A172 (cell line): ENCODE data around the gene GTF2IRD2. TPM values are rescaled to one million over a fixed set of nuclear protein-coding genes. Genes with fewer than 3 reads are reported as not detected.
"Not testable (repeated sequence)": the region's sequence is repeated elsewhere in the genome, so short reads cannot be mapped to it uniquely, and the experiment has no call there.

Experiments used
- DNase-seq: peaks from one replicate; pipeline ENCODE4 v3.0.0-alpha.2; 2015; ENCODE audit warnings: low spot score
- total RNA-seq: library from RNA; depleted of rRNA; stranded (reverse); fragments of >200 nt; shearing (Covaris generic); gene quantifications from 2 replicates; pipeline ENCODE4 v1.2.3, GENCODE V29; 2014; rRNA removed

Gene GTF2IRD2
- 31.9 and 38.4 TPM in 2 replicates for total RNA-seq

- DNase-seq: peak; percentile 4
Measured at GRCh38 chr7:74850833-74851721, at the start of gene GTF2IRD2. TSS of gene GTF2IRD2 (minus strand) at chr7:74851605. CDS start at chr7:74836378, 15,227 bp downstream.

DNA sequence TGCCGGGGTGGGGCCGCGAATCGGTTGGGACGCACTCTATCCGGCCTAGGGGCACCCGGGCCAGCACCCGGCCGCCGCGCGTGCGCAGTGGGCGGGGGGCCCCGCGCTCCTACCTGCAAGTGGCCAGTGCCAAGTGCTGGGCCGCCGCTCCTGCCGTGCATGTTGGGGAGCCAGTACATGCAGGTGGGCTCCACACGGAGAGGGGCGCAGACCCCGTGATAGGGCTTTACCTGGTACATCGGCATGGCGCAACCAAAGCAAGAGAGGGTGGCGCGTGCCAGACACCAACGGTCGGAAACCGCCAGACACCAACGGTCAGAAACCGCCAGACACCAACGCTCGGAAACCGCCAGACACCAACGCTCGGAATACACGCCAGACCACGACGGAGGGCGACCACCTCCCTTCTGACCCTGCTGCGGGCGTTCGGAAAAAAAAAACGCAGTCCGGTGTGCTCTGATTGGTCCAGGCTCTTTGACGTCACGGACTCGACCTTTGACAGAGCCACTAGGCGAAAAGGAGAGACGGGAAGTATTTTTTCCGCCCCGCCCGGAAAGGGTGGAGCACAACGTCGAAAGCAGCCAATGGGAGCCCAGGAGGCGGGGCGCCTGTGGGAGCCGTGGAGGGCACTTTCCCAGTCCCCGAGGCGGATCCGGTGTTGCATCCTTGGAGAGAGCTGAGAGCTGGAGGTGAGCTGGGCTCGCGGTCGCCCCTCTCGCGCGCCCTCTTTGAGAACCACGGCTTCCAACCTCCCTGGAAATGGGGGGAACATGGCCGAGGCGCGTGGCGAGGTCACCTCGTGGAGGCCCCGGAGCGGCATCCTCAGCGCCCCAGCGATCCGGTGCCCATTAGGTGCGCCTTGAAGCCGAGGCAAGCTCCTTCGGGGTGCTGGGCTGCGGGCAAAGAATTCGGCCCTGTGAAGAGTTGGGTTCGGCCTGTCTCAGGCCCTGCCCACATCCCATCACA is 39.0 kb upstream of the GTF2IRD2 start:
- DNase-seq: peak; percentile 86

DNA sequence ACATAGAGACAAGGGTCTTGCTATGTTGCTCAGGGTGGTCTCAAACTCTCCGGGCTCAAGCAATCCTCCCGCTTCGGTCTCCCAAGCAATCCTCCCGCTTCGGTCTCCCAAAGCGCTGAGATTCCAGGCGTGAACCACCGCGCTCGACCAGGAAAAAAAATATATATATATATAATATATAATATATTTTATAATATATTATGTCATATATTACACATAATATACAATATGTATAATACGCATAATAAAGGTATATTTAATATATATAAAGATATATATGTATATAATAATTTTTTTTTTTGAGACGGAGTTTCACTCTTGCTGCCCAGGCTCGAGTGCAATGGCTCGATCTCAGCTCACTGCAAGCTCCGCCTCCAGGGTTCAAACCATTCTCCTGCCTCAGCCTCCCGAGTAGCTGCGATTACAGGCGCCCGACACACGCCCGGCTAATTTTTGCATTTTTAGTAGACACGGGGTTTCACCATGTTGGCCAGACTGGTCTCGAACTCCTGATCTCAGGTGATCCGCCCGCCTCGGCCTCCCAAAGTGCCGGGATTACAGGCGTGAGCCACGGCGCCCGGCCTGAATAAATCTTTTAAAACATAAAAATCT is 38.2 kb upstream of the GTF2IRD2 start:
- not testable (repeated sequence) for DNase-seq

GRCh38 chr7:74885295-74885694 is 33.9 kb upstream of the GTF2IRD2 start:
- DNase-seq: not testable (repeated sequence)

DNA sequence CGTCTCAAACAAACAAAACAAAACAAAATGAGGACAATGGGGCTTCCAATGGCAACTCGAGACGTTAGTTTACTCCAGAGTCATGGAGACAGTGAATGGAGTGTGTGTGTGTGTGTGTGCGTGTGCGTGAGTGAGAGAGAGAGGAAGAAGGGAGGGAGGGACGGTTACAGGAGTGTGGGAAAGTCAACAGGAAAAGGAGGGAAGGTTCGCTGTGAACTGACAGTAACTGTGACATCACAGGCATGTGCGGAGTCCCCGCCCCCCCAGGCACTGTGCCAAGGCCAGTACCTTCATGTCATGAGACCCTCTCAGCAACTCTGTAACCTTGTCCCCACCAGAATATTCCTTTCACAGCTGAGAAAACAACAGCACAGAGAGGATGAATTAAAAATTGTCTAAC is 30.7 kb upstream of the GTF2IRD2 start:
- not testable (repeated sequence) for DNase-seq

DNA sequence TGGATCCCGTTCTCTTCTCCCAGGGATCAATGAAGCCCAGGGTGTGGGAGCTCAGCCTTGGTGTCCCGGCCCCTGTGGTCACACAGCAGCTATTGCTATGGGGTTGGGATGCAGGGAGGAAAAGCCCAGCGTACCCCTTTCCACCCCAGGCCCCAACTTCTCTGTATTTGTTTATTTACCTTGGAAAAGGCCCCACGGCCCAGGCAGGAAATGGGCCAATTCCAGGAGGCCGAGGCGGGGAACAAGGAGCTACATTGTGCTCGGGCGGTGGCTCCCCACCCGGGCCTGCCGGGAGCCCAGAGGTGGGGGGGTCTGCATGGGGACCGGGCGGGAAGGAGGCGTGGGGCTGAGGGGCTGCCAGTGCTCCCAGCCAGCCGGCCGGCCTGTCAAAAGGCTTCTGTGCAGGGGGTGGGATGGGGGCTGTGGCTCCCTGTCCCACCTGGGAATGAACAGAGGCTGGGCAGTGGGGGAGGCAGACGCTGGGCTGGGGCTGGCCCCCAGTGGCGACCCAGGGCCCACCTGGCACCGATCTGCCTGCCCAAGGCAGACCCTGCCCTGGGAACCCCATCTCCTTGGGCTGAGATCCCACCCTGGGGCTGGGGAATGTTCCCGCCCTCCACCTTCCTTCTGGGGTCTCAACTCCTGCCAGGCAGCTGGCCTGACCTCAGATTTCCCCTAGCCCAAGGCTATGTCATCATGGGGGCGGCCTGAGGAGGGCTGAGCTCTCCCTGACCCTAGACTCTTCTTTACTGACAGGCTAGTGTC is 23.5 kb upstream of the GTF2IRD2 start:
- DNase-seq: peak; percentile 19

- DNase-seq: not testable (repeated sequence)
Measured at GRCh38 chr7:74874104-74874747, 22.8 kb upstream of the GTF2IRD2 start.

DNA sequence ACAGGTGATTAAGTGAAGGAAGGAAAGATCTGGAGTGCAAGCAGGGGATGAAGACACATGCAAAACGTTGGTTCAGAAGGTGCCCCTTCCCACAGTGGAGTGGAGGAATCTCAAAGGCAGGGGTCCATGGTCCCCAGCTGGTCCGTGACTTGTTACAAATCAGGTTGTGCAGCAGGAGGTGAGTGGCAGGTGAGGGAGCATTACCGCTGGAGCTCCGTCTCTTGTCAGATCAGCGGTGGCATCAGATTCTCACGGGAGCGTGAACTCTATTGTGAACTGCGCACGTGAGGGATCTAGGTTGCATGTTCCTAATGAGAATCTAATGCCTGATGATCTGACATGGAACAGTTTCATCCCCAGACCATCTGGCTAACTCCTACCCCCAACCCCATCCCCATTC is 21.1 kb upstream of the GTF2IRD2 start:
- DNase-seq: not testable (repeated sequence)

GRCh38 chr7:74865777-74866176 is 14.4 kb upstream of the GTF2IRD2 start:
- DNase-seq: not testable (repeated sequence)

DNA sequence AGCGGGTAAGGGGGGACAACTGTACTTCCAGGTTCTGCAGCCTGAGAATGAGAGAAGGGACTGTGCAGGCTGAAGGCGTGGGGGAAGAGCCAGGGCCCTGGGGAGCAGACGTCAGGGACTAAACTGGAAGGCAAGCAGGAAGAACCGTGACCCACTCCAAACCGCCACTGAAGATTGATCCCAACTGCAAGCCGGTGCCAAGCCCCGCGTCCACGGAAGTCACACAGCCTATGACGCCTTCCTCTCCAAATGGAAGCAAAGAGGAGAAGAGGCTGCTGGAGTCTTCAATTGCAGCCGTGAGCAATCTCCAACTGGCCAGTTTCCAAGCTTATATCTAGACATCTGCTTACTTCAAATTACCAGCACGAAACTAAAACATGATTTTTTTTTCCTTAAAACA is 1.6 kb downstream of the GTF2IRD2 start:
- DNase-seq: not testable (repeated sequence)

- not testable (repeated sequence) for DNase-seq
Measured at GRCh38 chr7:74830411-74830810, 21.0 kb downstream of the GTF2IRD2 start.

- DNase-seq: peak; percentile 3
Measured at GRCh38 chr7:74829959-74830358, 21.4 kb downstream of the GTF2IRD2 start.

DNA sequence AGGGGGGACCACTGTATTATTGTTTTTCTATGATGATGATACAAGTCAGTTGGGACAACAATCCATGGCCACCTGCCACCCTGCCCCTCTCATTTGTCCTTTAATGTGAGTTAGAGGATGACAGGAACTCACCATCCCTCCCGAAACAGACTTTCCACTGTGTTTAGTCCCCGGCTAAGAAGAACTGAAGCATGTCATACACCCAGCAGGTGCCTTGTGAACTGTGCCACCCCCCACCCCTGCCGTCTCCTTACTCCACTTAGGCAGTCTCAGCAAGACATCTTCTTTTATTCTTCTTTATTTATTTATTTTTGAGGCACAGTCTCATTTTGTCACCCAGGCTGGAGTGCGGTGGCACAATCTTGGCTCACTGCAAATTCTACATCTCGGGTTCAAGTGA is 30.1 kb downstream of the GTF2IRD2 start:
- not testable (repeated sequence) for DNase-seq

- not testable (repeated sequence) for DNase-seq
Measured at GRCh38 chr7:74820146-74820805, 31.1 kb downstream of the GTF2IRD2 start.

DNA sequence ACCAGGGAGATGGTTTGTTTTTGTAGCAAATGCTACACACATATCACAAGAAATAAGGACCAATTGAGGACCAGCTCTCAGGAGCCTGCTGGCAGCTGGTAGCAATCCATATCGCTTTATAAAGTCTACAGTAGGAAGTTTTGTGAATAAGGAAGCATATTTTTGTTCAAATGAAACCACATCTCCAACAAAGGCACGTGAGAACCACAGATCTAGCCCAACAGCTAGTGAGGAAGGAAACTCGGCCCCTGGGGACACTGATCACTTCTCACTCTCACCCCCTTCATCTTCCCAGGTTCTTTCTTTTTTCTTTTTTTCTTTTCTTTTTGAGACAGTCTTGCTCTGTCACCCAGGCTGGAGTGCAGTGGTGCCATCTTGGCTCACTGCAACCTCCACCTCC is 35.5 kb downstream of the GTF2IRD2 start:
- not testable (repeated sequence) for DNase-seq

- not testable (repeated sequence) for DNase-seq
Measured at GRCh38 chr7:74798644-74799043, 52.8 kb downstream of the GTF2IRD2 start.

DNA sequence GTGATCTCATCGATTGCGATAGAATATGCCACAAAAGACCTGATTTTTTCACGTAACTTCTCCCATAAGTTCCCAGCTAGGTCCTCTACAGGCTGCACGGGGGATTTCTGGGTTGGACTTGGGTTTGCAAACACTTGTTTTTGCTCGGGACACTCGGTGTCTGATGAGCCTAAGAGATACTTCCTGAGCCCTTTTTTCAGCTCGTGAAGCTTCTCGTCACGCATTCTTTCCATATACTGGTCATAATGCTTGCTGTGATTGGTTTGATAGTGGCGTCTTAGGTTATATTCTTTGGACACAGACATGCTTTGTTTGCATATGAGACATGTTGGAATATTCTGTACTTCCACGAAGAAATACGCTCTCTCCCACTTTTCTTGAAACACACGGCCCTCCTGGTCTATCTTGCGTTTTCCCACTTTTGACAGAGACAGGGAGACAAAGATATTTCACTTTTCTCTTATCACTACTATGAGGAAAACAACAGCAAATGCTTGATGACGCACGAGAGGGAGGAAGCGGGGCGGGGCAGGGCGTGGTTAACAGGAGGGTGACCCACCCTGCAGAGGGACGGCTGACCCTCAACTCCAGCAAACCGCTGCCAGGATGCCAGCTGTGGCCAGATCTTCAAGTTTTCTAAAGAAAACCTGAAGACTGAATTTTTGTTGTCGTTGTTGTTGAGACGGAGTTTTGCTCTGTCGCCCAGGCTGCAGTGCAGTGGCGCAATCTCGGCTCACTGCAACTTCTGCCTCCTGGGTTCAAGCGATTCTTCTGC is 53.4 kb downstream of the GTF2IRD2 start:
- not testable (repeated sequence) for DNase-seq

GRCh38 chr7:74789200-74789736 is 62.1 kb downstream of the GTF2IRD2 start:
- DNase-seq: not testable (repeated sequence)
